ENCODE measurements around the gene SSC4D.
"Not testable (repeated sequence)": the region's sequence is repeated elsewhere in the genome, so short reads cannot be mapped to it uniquely, and the experiment has no call there.

Gene SSC4D

GRCh38 chr7:76423666-76424412 lies 14.3 kb upstream of the SSC4D start:
- no peak overlapping the region for H3K27ac ChIP-seq
- TF ChIP-seq CTCF (conservative IDR thresholded peaks at IDR 0.05) (no peak), ZFX (IDR thresholded peaks at IDR 0.05) (no peak)

- not testable (repeated sequence) for H3K27ac ChIP-seq
These were observed 11.6 kb upstream of the SSC4D start for GRCh38 chr7:76421097-76421496.

GRCh38 chr7:76417654-76418310 lies 8.3 kb upstream of the SSC4D start:
- H3K27ac ChIP-seq: not testable (repeated sequence)

- no peak overlapping the region for H3K27ac ChIP-seq
- TF ChIP-seq ZFX (IDR thresholded peaks at IDR 0.05): no peak
- no peak for TF ChIP-seq CTCF (conservative IDR thresholded peaks at IDR 0.05)
These were observed 2.8 kb upstream of the SSC4D start for GRCh38 chr7:76412249-76412648.

- H3K27ac ChIP-seq: no peak overlapping the region
- no peak for TF ChIP-seq ZFX (IDR thresholded peaks at IDR 0.05)
- no peak for TF ChIP-seq CTCF (conservative IDR thresholded peaks at IDR 0.05)
These were observed 2.1 kb upstream of the SSC4D start for GRCh38 chr7:76411626-76412025.

GRCh38 chr7:76408121-76408560 lies 1.4 kb downstream of the SSC4D start:
- TF ChIP-seq CTCF (conservative IDR thresholded peaks at IDR 0.05) (no peak), ZFX (IDR thresholded peaks at IDR 0.05) (no peak)
- no peak overlapping the region for H3K27ac ChIP-seq

- H3K27ac ChIP-seq: no peak overlapping the region
- TF ChIP-seq CTCF (conservative IDR thresholded peaks at IDR 0.05) (no peak), ZFX (IDR thresholded peaks at IDR 0.05) (no peak)
These were observed 1.8 kb downstream of the SSC4D start for GRCh38 chr7:76407718-76408117.

GRCh38 chr7:76405738-76406137 lies 3.8 kb downstream of the SSC4D start:
- no peak overlapping the region for H3K27ac ChIP-seq
- TF ChIP-seq ZFX (IDR thresholded peaks at IDR 0.05) (no peak), CTCF (conservative IDR thresholded peaks at IDR 0.05) (no peak)
